HG03108 (cell line): ENCODE data around the gene EFNA5.

Source experiments
- ATAC-seq: cut with Tn5 transposase; IDR thresholded peaks from one replicate; pipeline ENCODE4 v1.9.1; 2021; ENCODE audit warnings: moderate library complexity; ENCODE audit not compliant: unreplicated experiment

EFNA5 gene

GRCh38 chr5:107673039-107673367 is 2.3 kb upstream of the EFNA5 start:
- ATAC-seq = no peak

- ATAC-seq = no peak
Measured at GRCh38 chr5:107672211-107673038, 1.7 kb upstream of the EFNA5 start.

GRCh38 chr5:107671742-107672210 is 1.0 kb upstream of the EFNA5 start:
- ATAC-seq = no peak

GRCh38 chr5:107670087-107670931 is 428 bp downstream of the EFNA5 start:
- ATAC-seq = no peak

- no peak for ATAC-seq
Measured at GRCh38 chr5:107669096-107670031, 1.4 kb downstream of the EFNA5 start.

- no peak for ATAC-seq
Measured at GRCh38 chr5:107668154-107669095, 2.3 kb downstream of the EFNA5 start.

- no peak for ATAC-seq
Measured at GRCh38 chr5:107666051-107666655, 4.6 kb downstream of the EFNA5 start.

- ATAC-seq = no peak
Measured at GRCh38 chr5:107665036-107665570, 5.6 kb downstream of the EFNA5 start.

GRCh38 chr5:107663697-107664096 is 7.0 kb downstream of the EFNA5 start:
- no peak for ATAC-seq

GRCh38 chr5:107661650-107662044 is 9.1 kb downstream of the EFNA5 start:
- no peak for ATAC-seq

- no peak for ATAC-seq
Measured at GRCh38 chr5:107661038-107661649, 9.6 kb downstream of the EFNA5 start.

- no peak for ATAC-seq
Measured at GRCh38 chr5:107658528-107658927, 12.2 kb downstream of the EFNA5 start.

- ATAC-seq = no peak
Measured at GRCh38 chr5:107655831-107656230, 14.9 kb downstream of the EFNA5 start.

GRCh38 chr5:107654827-107655226 is 15.9 kb downstream of the EFNA5 start:
- no peak for ATAC-seq

GRCh38 chr5:107653685-107654084 is 17.1 kb downstream of the EFNA5 start:
- ATAC-seq = no peak

GRCh38 chr5:107652839-107653607 is 17.7 kb downstream of the EFNA5 start:
- ATAC-seq = no peak

- no peak for ATAC-seq
Measured at GRCh38 chr5:107652408-107652807, 18.3 kb downstream of the EFNA5 start.

- no peak for ATAC-seq
Measured at GRCh38 chr5:107651325-107651724, 19.4 kb downstream of the EFNA5 start.
